HG03571 (cell line): Measurements from ENCODE around the gene CGNL1.

Experiments used
- ATAC-seq: cut with Tn5 transposase; IDR thresholded peaks from one replicate; pipeline ENCODE4 v1.9.1; 2021; ENCODE audit not compliant: unreplicated experiment

CGNL1 gene

GRCh38 chr15:57592836-57593420 lies 216.6 kb downstream of the CGNL1 start:
- ATAC-seq, result no peak

- ATAC-seq, result no peak
These were observed 218.2 kb downstream of the CGNL1 start for GRCh38 chr15:57594479-57594878.

DNA sequence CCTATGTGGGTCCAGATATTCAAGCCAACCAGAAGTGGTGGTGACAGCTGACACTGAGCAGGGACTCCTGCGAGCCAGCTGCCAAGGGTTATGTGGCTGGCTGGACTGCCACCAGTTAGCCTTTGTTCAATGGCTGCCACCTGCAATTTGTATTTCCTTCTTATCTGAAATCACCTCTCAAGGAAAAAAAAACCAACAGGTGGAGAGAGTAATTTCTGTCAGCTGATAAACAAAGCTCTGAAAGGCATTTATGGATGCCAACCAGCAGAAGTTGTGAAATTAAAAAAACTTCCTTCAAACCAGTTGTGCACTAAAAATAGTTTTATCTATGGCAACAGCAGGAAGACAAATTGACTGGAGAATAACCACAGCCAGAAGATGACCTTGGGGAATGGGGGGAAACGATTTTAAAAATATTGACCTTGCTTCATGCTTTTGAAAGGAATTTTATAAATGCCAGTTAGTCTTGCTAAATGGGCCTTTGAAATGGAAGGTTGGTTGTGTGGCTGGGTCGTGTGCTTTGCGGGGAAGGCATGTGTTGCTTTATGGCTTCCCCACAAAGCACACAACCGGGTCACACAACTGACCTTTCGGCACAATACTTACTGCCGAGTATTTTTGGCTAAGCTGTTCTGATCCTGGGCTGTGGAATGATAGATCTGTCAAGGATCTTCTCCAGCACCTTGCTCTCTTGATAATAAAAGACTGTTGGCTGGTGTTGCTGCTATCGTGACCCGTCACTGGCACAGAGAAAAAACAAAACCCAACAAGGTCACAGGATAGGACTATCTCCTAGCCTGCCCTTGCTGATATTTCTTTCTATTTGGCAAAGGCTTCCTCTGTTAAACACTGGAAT lies 218.9 kb downstream of the CGNL1 start:
- ATAC-seq, result no peak

- ATAC-seq, result no peak
These were observed 220.1 kb downstream of the CGNL1 start for GRCh38 chr15:57596301-57596855.

DNA sequence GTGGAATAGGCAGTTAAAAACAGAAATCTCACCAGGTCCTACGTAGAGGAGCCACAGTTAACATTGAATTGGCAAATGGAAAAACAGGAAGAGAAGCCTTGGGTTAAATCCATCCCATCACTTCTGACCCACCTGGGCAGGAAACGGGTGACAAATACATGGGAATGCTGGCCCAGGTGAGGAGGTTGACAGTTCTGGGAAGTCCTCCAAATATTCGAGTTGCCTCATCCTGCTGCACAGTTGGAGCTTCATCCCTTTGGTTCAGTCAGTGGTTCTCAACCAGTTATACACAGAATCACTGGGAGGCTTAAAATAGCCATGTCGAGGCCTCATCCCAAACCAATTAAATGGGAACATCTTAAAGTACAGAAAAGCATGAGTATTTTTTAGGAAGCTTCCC lies 220.7 kb downstream of the CGNL1 start:
- no peak for ATAC-seq

- ATAC-seq, result no peak
These were observed 221.1 kb downstream of the CGNL1 start for GRCh38 chr15:57597431-57597830.

DNA sequence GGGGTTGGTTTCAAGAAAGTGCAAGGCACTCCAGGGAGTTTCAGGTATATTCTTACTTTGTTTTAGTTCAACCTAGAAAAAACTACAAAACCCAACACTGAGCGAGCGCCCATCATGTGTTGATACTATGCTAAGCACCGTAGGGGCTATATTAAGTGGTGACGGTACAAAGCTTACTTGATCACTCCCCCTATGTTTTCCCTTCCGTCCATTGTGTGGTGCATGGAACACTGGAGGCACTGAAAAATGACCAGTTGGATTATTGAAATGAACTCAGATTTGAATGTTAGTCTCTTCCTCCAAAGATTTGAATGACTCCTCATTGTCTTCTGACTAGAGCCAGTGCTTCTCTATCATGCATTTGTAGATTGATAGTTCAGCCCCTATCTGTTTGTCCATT lies 222.0 kb downstream of the CGNL1 start:
- ATAC-seq, result no peak

GRCh38 chr15:57599296-57599810 lies 223.0 kb downstream of the CGNL1 start:
- no peak for ATAC-seq

DNA sequence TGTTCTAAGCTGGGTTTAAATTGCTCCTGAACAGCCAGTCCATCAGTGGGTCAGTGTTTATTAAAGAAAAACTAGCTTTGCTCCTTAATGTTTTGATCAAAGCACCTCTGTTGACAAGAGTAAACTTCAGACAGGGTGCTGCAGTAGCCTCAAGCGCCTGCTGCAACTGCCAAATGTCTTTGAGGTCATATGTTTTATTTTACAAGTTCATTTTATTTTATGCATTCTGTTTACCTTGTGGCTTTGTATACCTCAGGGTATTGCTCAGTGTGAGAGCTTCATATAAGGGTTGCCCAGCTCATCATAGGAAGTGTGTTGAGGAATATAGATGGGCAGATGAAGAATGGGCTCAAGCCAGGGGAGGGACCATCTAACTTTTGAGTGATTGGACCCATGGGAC lies 223.9 kb downstream of the CGNL1 start:
- ATAC-seq, result no peak
